Measurements from ENCODE around the gene TMEM242. TPM values are rescaled to one million over a fixed set of nuclear protein-coding genes. Genes with fewer than 3 reads are reported as not detected.

The TMEM242 gene
- total and polyA plus RNA-seq, 2 of the 8 experiments (the other 6 are each of a cell fraction or from before 2014, with no cell fraction given), result 2.4 to 9.0 TPM

DNA sequence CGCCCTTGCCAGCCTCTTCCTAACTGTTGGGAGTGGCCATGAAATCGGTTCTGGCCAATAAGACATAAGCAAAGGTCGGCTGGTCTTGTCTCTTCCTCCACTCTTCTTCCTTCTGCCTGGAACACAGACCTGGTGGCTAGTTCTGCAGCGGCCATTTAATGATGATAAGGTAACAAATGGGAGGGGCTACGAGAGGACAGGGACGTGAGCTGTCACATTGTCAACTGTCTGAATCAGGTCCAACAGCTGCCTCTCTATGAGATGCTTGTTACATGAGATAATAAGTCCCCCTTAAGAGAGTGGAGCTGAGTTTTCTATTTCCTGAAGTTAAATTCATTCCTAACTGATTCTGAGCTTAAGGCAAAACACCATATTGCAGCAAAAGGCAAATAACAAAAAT, 12.5 kb upstream of the TMEM242 start:
- Histone ChIP-seq H3K4me2 (ENCODE audit: insufficient read depth in 1 of 2, low read depth in 2 of 2, low read length in 2 of 2) (no peak overlapping the region), H3K23me2 (ENCODE audit: low read depth, low read length) (no peaks in the 10 kb centered on the region), H2BK12ac (ENCODE audit: low read depth, low read length) (no peak overlapping the region), H3K14ac (ENCODE audit: insufficient read length) (no peak overlapping the region), H3K36me3 (ENCODE audit: control insufficient read depth in 2 of 4, insufficient read depth in 4 of 4, low read length in 3 of 4) (no peaks in the 10 kb centered on the region), H2BK15ac (ENCODE audit: low read length) (no peak overlapping the region), H2BK120ac (replicated peaks; ENCODE audit: low read depth, low read length) (no peak overlapping the region), H3K79me2 (ENCODE audit: control insufficient read depth in 1 of 2, insufficient read depth in 2 of 2, low read length in 2 of 2) (no peaks in the 10 kb centered on the region), H4K20me1 (replicated peaks in 1 of 2; ENCODE audit: control insufficient read depth in 1 of 2, insufficient read depth in 2 of 2, low read length in 2 of 2) (no peaks in the 10 kb centered on the region), H3K9ac (replicated peaks in 1 of 4; ENCODE audit: extremely low read depth in 1 of 4, low read depth in 3 of 4, low read length in 3 of 4) (no peak overlapping the region), H2BK20ac (ENCODE audit: low read length) (no peak overlapping the region), H3K9me3 (ENCODE audit: insufficient read depth in 2 of 2, low read depth in 1 of 2, low read length in 1 of 2) (no peaks in the 10 kb centered on the region), H3K4me1 (replicated peaks in 1 of 4; ENCODE audit: control insufficient read depth in 3 of 4, insufficient read depth in 4 of 4, low read length in 3 of 4) (no peaks in the 10 kb centered on the region), H2BK5ac (ENCODE audit: low read depth, low read length) (no peak overlapping the region), H4K91ac (replicated peaks; ENCODE audit: insufficient read length, low read length) (no peak overlapping the region), H3K27ac (ENCODE audit: low read depth, low read length) (no peak overlapping the region), H3K27me3 (replicated peaks in 1 of 4; ENCODE audit: control insufficient read depth in 3 of 4, extremely low read depth in 1 of 4, insufficient read depth in 3 of 4, low read length in 3 of 4) (no peaks in the 10 kb centered on the region; a peak in 2 of 7 replicates), H4K5ac (ENCODE audit: insufficient read length, low read depth, low read length) (no peak overlapping the region), H2AFZ (ENCODE audit: low read length) (no peak overlapping the region), H2AK5ac (ENCODE audit: low read depth, low read length) (no peak overlapping the region), H3K23ac (ENCODE audit: insufficient read length) (no peak overlapping the region), H3K4ac (replicated peaks; ENCODE audit: insufficient read length, low read depth, low read length) (no peak overlapping the region), H3K18ac (ENCODE audit: extremely low read depth, low read length) (no peak overlapping the region), H3K4me3 (ENCODE audit: extremely low read depth in 1 of 4, insufficient read depth in 2 of 4, low read depth in 3 of 4, low read length in 4 of 4) (no peak overlapping the region), H3K56ac (replicated peaks; ENCODE audit: insufficient read length, low read depth, low read length) (no peak overlapping the region), H4K8ac (ENCODE audit: extremely low read depth, insufficient read depth, low read length) (no peak overlapping the region), H3K79me1 (ENCODE audit: low read depth, low read length) (no peaks in the 10 kb centered on the region)
- 78% methylated on average over 6 of the region's 6 CpGs; no CpG with 5 or more reads in 1 of the 2 experiments for WGBS, 2 experiments (ENCODE audit: extremely low coverage in 1 of 2, insufficient coverage in 1 of 2, insufficient read length in 1 of 2, insufficient replicate concordance in 2 of 2, low coverage in 1 of 2, low lambda C conversion rate in 2 of 2, missing lambda C conversion rate in 1 of 2)
- TF ChIP-seq RXRA (IDR thresholded peaks at IDR 0.05; ENCODE audit: insufficient read depth, low read depth, low read length), result no peak
- no peak for TF ChIP-seq RFX5 (IDR thresholded peaks at IDR 0.05; ENCODE audit: borderline replicate concordance, low read depth, low read length)
- TF ChIP-seq POU5F1 (IDR thresholded peaks at IDR 0.05; ENCODE audit: low read depth, low read length), result no peak
- TF ChIP-seq SIRT6 (IDR thresholded peaks at IDR 0.05; ENCODE audit: low read length), result no peak
- no peak for TF ChIP-seq HDAC2 (IDR thresholded peaks at IDR 0.05; ENCODE audit: borderline replicate concordance in 1 of 2, low read depth in 2 of 2, low read length in 2 of 2)
- ChIA-PET CTCF (ENCODE audit: partially characterized antibody) (interaction anchor here (1.0 to 7.7 kb wide), 7 partner anchors 9 to 98 kb away, joined by 3 to 73 read pairs (median 9); partner anchors contain the start of gene TMEM242), POLR2A (ENCODE audit: partially characterized antibody) (interaction anchor here (4.9 kb wide), 1 partner anchor 12 kb away, joined by 29 read pairs; the partner anchor contains the start of gene TMEM242)
- FAIRE-seq (no peak), DNase-seq (ENCODE audit: low read depth in 1 of 2, low spot score in 2 of 2) (no peak)

Measured in H1 (cell line).